ENCODE measurements around the gene HPF1.

HPF1 gene

GRCh38 chr4:169730564-169730963, 27.2 kb downstream of the HPF1 start:
- DNase-seq: no peak

GRCh38 chr4:169727616-169728015, 30.1 kb downstream of the HPF1 start:
- DNase-seq: no peak

- DNase-seq: no peak
Measured at GRCh38 chr4:169724260-169724659, 33.5 kb downstream of the HPF1 start.

- no peak for DNase-seq
Measured at GRCh38 chr4:169723207-169723965, 34.4 kb downstream of the HPF1 start.

- DNase-seq: no peak
Measured at GRCh38 chr4:169720529-169720928, 37.2 kb downstream of the HPF1 start.

GRCh38 chr4:169716677-169717076, 41.1 kb downstream of the HPF1 start:
- no peak for DNase-seq

- no peak for DNase-seq
Measured at GRCh38 chr4:169715826-169716225, 41.9 kb downstream of the HPF1 start.

GRCh38 chr4:169707958-169708643, 49.6 kb downstream of the HPF1 start:
- DNase-seq: no peak

GRCh38 chr4:169698331-169698730, 59.4 kb downstream of the HPF1 start:
- DNase-seq: no peak

GRCh38 chr4:169690787-169691186, 67.0 kb downstream of the HPF1 start:
- DNase-seq: no peak

- DNase-seq: no peak
Measured at GRCh38 chr4:169689681-169690080, 68.1 kb downstream of the HPF1 start.

- no peak for DNase-seq
Measured at GRCh38 chr4:169682372-169683047, 75.2 kb downstream of the HPF1 start.
